ENCODE results near the gene ZNF33B.

DNA sequence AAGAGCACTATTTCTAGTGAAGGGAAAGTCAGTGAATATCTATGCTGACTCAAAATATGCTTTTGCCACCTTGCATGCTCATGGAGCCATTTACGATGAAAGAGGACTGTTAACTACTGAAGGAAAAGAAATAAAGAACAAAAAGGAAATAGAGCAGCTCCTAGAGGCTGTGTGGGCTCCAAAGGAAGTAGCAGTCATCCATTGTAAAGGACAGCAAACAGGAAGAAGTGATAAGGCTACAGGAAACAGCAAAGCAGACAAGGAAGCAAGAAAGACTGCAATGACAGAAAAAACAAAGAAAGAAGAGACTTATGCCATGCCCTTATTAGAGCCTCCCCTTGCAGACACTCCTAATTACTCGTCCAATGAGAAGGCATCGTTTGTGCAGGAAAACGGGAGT, 12.0 kb upstream of the ZNF33B start:
- TF ChIP-seq YY1 (IDR thresholded peaks at IDR 0.05; ENCODE audit: low read depth) = no peak
- TF ChIP-seq REST (IDR thresholded peaks at IDR 0.05; ENCODE audit: low read depth) = no peak
- TF ChIP-seq CREB1 (IDR thresholded peaks at IDR 0.05; ENCODE audit: low read depth) = no peak
- TF ChIP-seq TEAD4 (IDR thresholded peaks at IDR 0.05) = no peak
- no peak for TF ChIP-seq TAF1 (IDR thresholded peaks at IDR 0.05; ENCODE audit: low read depth)
- TF ChIP-seq CEBPB (IDR thresholded peaks at IDR 0.05) = no peak
- TF ChIP-seq MAX (IDR thresholded peaks at IDR 0.05) = no peak
- TF ChIP-seq ZBTB7A (IDR thresholded peaks at IDR 0.05; ENCODE audit: low read depth) = no peak
- TF ChIP-seq EP300 (IDR thresholded peaks at IDR 0.05; ENCODE audit: borderline replicate concordance) = no peak
- TF ChIP-seq TCF12 (IDR thresholded peaks at IDR 0.05; ENCODE audit: low read depth) = no peak
- TF ChIP-seq FOXM1 (IDR thresholded peaks at IDR 0.05; ENCODE audit: borderline replicate concordance, low read depth) = no peak
